ENCODE results near the gene IMP4.
"Not testable (repeated sequence)": the region's sequence is repeated elsewhere in the genome, so short reads cannot be mapped to it uniquely, and the experiment has no call there.

Gene IMP4

GRCh38 chr2:130342533-130343275, at the start of gene IMP4:
TSS of gene IMP4 (plus strand) at chr2:130342897. CDS start at chr2:130342933, 36 bp downstream.
- DNase-seq (ENCODE audit: low spot score): peak; percentile 96

- no peak for DNase-seq (ENCODE audit: low spot score)
Measured at GRCh38 chr2:130300258-130300969, 42.3 kb upstream of the IMP4 start.

GRCh38 chr2:130300970-130301348, 41.7 kb upstream of the IMP4 start:
- no peak for DNase-seq (ENCODE audit: low spot score)

GRCh38 chr2:130302164-130302886, 40.4 kb upstream of the IMP4 start:
- no peak for DNase-seq (ENCODE audit: low spot score)

GRCh38 chr2:130303169-130303568, 39.5 kb upstream of the IMP4 start:
- DNase-seq (ENCODE audit: low spot score): no peak

GRCh38 chr2:130304726-130305125, 38.0 kb upstream of the IMP4 start:
- DNase-seq (ENCODE audit: low spot score): no peak

GRCh38 chr2:130307850-130308249, 34.8 kb upstream of the IMP4 start:
- no peak for DNase-seq (ENCODE audit: low spot score)

- DNase-seq (ENCODE audit: low spot score): no peak
Measured at GRCh38 chr2:130310881-130311280, 31.8 kb upstream of the IMP4 start.

- DNase-seq (ENCODE audit: low spot score): no peak
Measured at GRCh38 chr2:130313812-130314334, 28.8 kb upstream of the IMP4 start.

- no peak for DNase-seq (ENCODE audit: low spot score)
Measured at GRCh38 chr2:130314377-130314776, 28.3 kb upstream of the IMP4 start.

- no peak for DNase-seq (ENCODE audit: low spot score)
Measured at GRCh38 chr2:130316596-130316995, 26.1 kb upstream of the IMP4 start.

- DNase-seq (ENCODE audit: low spot score): no peak
Measured at GRCh38 chr2:130318906-130319305, 23.8 kb upstream of the IMP4 start.

GRCh38 chr2:130319536-130319935, 23.2 kb upstream of the IMP4 start:
- no peak for DNase-seq (ENCODE audit: low spot score)

- no peak for DNase-seq (ENCODE audit: low spot score)
Measured at GRCh38 chr2:130327703-130328527, 14.8 kb upstream of the IMP4 start.

- DNase-seq (ENCODE audit: low spot score): no peak
Measured at GRCh38 chr2:130328710-130329109, 14.0 kb upstream of the IMP4 start.

GRCh38 chr2:130332271-130333073, 10.2 kb upstream of the IMP4 start:
- peak; percentile 86 for DNase-seq (ENCODE audit: low spot score)

- not testable (repeated sequence) for DNase-seq (ENCODE audit: low spot score)
Measured at GRCh38 chr2:130333253-130333652, 9.4 kb upstream of the IMP4 start.

- DNase-seq (ENCODE audit: low spot score): no peak
Measured at GRCh38 chr2:130334026-130334425, 8.7 kb upstream of the IMP4 start.

GRCh38 chr2:130335226-130335625, 7.5 kb upstream of the IMP4 start:
- DNase-seq (ENCODE audit: low spot score): no peak

GRCh38 chr2:130336150-130336876, 6.4 kb upstream of the IMP4 start:
- no peak for DNase-seq (ENCODE audit: low spot score)

All from hepatic stellate cell (primary cell).